IMR-90 (cell line): ENCODE measurements around the gene RGS14. TPM values are rescaled to one million over a fixed set of nuclear protein-coding genes. Genes with fewer than 3 reads are reported as not detected.

ENCODE experiments used
- ATAC-seq: fragments of 200-7000 bp; cut with Tn5 transposase; 2 replicates; pipeline ENCODE4 v1.9.1; 2020; ENCODE audit warnings: low read depth, mild to moderate bottlenecking, moderate library complexity
- BruUV-seq: library from RNA; stranded (reverse); fragments of 400-500 nt; replicated peaks from 2 replicates; lab custom pipeline; 2021; lab: Mats Ljungman, UMichigan
- CTCF ChIA-PET: fragments of 300-600 bp; formaldehyde crosslinking; extraction: SDS; loops from one replicate; lab custom pipeline; 2021; ENCODE audit warnings: antibody characterized with exemption; lab: Yijun Ruan, JAX
- POLR2A ChIA-PET: fragments of 300-600 bp; sonication (Branson Sonifier 250); formaldehyde crosslinking; loops from one replicate; lab custom pipeline; 2022; ENCODE audit warnings: antibody characterized with exemption; ENCODE audit not compliant: unreplicated experiment; lab: Charles Lee
- DNase-seq: peaks from one replicate; pipeline ENCODE4 v3.0.0; 2013
- H2AFZ ChIP-seq: replicated peaks from 2 replicates; pipeline ENCODE3; 2013; ENCODE audit warnings: low read length, mild to moderate bottlenecking; ENCODE audit not compliant: poor library complexity
- H2AK5ac ChIP-seq: 2 replicates; pipeline ENCODE4 v1.6.1; 2013; ENCODE audit warnings: low read depth, low read length, inconsistent platforms
- H2AK9ac ChIP-seq: replicated peaks from 2 replicates; pipeline ENCODE3; 2013; ENCODE audit warnings: mild to moderate bottlenecking, low read depth, low read length, moderate library complexity; ENCODE audit not compliant: poor library complexity
- H2BK120ac ChIP-seq: 2 replicates; pipeline ENCODE4 v1.6.1; 2013; ENCODE audit warnings: low read depth, low read length, inconsistent platforms
- H2BK15ac ChIP-seq: 3 replicates; pipeline ENCODE4 v1.6.1; 2013; ENCODE audit warnings: low read depth, low read length, inconsistent platforms
- H2BK20ac ChIP-seq: 2 replicates; pipeline ENCODE4 v1.6.1; 2013; ENCODE audit warnings: low read depth, mild to moderate bottlenecking, inconsistent platforms, low read length, moderate library complexity
- H2BK5ac ChIP-seq: 2 replicates; pipeline ENCODE4 v1.6.1; 2013; ENCODE audit warnings: mild to moderate bottlenecking, low read depth, low read length, inconsistent platforms; ENCODE audit not compliant: poor library complexity, severe bottlenecking
- H3K14ac ChIP-seq: replicated peaks from 2 replicates; pipeline ENCODE4 v1.6.1; 2013; ENCODE audit warnings: low read depth, low read length, inconsistent platforms
- H3K18ac ChIP-seq: 2 replicates; pipeline ENCODE4 v1.6.1; 2013; ENCODE audit warnings: low read depth, low read length, control low read depth
- H3K23ac ChIP-seq: 2 replicates; pipeline ENCODE4 v1.6.1; 2013; ENCODE audit warnings: low read depth, low read length, inconsistent platforms
- H3K27ac ChIP-seq: 2 replicates; pipeline ENCODE4 v1.5.1; 2013; ENCODE audit warnings: mild to moderate bottlenecking, control low read depth, low read length; ENCODE audit not compliant: insufficient read depth
- H3K27me3 ChIP-seq: 2 replicates; pipeline ENCODE4 v1.6.1; 2013; ENCODE audit warnings: low read length; ENCODE audit not compliant: control insufficient read depth, insufficient read depth
- H3K36me3 ChIP-seq: 2 replicates; pipeline ENCODE4 v1.6.1; 2013; ENCODE audit warnings: low read length, mixed read lengths; ENCODE audit not compliant: control insufficient read depth, insufficient read depth
- H3K4ac ChIP-seq: 2 replicates; pipeline ENCODE4 v1.6.1; 2013; ENCODE audit warnings: low read depth, low read length, inconsistent platforms
- H3K4me1 ChIP-seq: 2 replicates; pipeline ENCODE4 v1.6.1; 2013; ENCODE audit warnings: low read length, mixed read lengths; ENCODE audit not compliant: control insufficient read depth, insufficient read depth
- H3K4me2 ChIP-seq: 2 replicates; pipeline ENCODE4 v1.6.1; 2013; ENCODE audit warnings: low read depth, mild to moderate bottlenecking, control low read depth, low read length, moderate library complexity
- H3K4me3 ChIP-seq: 2 replicates; pipeline ENCODE4 v1.5.1; 2013; ENCODE audit warnings: low read depth, mild to moderate bottlenecking, control low read depth, low read length, moderate library complexity; ENCODE audit not compliant: insufficient read depth
- H3K56ac ChIP-seq: 2 replicates; pipeline ENCODE4 v1.6.1; 2013; ENCODE audit warnings: low read length, inconsistent platforms; ENCODE audit not compliant: insufficient read depth; ENCODE audit errors: extremely low read depth
- H3K79me1 ChIP-seq, 2 experiments: 2 replicates each; pipeline ENCODE4 v1.6.1; 2013; ENCODE audit warnings: low read length in 2 of 2, inconsistent platforms in 1 of 2, low read depth in 1 of 2
- H3K9ac ChIP-seq: 2 replicates; pipeline ENCODE4 v1.6.1; 2013; ENCODE audit warnings: low read depth, low read length, control low read depth
- H3K9me1 ChIP-seq: 2 replicates; pipeline ENCODE4 v1.6.1; 2013; ENCODE audit warnings: low read length, inconsistent platforms; ENCODE audit not compliant: insufficient read depth
- H3K9me3 ChIP-seq: 2 replicates; pipeline ENCODE4 v1.6.1; 2013; ENCODE audit warnings: low read length; ENCODE audit not compliant: control insufficient read depth, insufficient read depth
- H4K20me1 ChIP-seq: 2 replicates; pipeline ENCODE4 v1.6.1; 2013; ENCODE audit warnings: low read length, inconsistent platforms; ENCODE audit not compliant: insufficient read depth
- H4K5ac ChIP-seq: 2 replicates; pipeline ENCODE4 v1.6.1; 2013; ENCODE audit warnings: mild to moderate bottlenecking, low read depth, low read length, control low read depth
- H4K8ac ChIP-seq, 2 experiments: 2 replicates each; pipeline ENCODE4 v1.6.1; 2013; ENCODE audit warnings: low read depth in 2 of 2, low read length in 2 of 2, control low read depth in 1 of 2, inconsistent platforms in 1 of 2
- H4K91ac ChIP-seq: 2 replicates; pipeline ENCODE4 v1.6.1; 2013; ENCODE audit warnings: low read depth, low read length, inconsistent platforms; ENCODE audit not compliant: insufficient read depth
- CHD1 ChIP-seq: IDR thresholded peaks from 2 replicates; pipeline ENCODE4 v1.6.1; 2012; ENCODE audit warnings: low read depth, low read length, improper control_type of control experiment
- MXI1 ChIP-seq: IDR thresholded peaks from 2 replicates; pipeline ENCODE4 v1.6.1; 2012; ENCODE audit warnings: low read depth, mild to moderate bottlenecking, low read length, moderate library complexity, borderline replicate concordance
- NFE2L2 ChIP-seq: fragments of 150-350 bp; IDR thresholded peaks from 2 replicates; pipeline ENCODE4 v1.6.1; 2016; ENCODE audit warnings: low read depth, mild to moderate bottlenecking, low read length
- RCOR1 ChIP-seq: IDR thresholded peaks from 2 replicates; pipeline ENCODE4 v1.6.1; 2012; ENCODE audit warnings: mild to moderate bottlenecking, low read length, improper control_type of control experiment; ENCODE audit not compliant: insufficient replicate concordance
- SMC3 ChIP-seq: fragments of 150-350 bp; IDR thresholded peaks from 2 replicates; pipeline ENCODE4 v1.6.1; 2016; ENCODE audit warnings: low read depth, mild to moderate bottlenecking, antibody characterized with exemption, low read length, moderate library complexity
- USF2 ChIP-seq: fragments of 150-350 bp; IDR thresholded peaks from 2 replicates; pipeline ENCODE4 v1.6.1; 2017; ENCODE audit warnings: mild to moderate bottlenecking, antibody characterized with exemption, low read length, low read depth
- WGBS, 2 experiments: methylation state at CpG; one replicate each; pipeline versions ENCODE4 v1.1.5 to v1.1.7; 2013; ENCODE audit warnings: missing lambda C conversion rate in 2 of 2; ENCODE audit not compliant: insufficient read length in 1 of 2; ENCODE audit errors: extremely low coverage in 2 of 2; 5-methylcytosine and 5-hydroxymethylcytosine counted together
- dilution Hi-C: fragments of 300-500 bp; cut with HindIII; formaldehyde crosslinking; loops from one replicate; pipeline ENCODE4 v1.14.3; 2018; ENCODE audit warnings: low sequenced_read_pairs; ENCODE audit not compliant: unreplicated experiment
- in situ Hi-C: fragments of 300-500 bp; cut with MboI; formaldehyde crosslinking; loops from 3 replicates; pipeline ENCODE4 v1.14.3; 2019; ENCODE audit warnings: low sequenced_read_pairs, inconsistent platforms, mixed read lengths
- intact Hi-C: fragments of 100-400 bp; cut with micrococcal nuclease; formaldehyde crosslinking; loops from 2 replicates; pipeline ENCODE4 v1.10.0; 2022
- polyA plus RNA-seq, 3 experiments: library from polyadenylated mRNA; depleted of rRNA; stranded (reverse); fragments of >200 nt; gene quantifications; 2 replicates each; pipeline ENCODE4 v1.2.3, GENCODE V29; 2012; ENCODE audit warnings: low replicate concordance in 1 of 3
- total RNA-seq: library from RNA; depleted of rRNA; stranded (reverse); fragments of >200 nt; gene quantifications from 2 replicates; pipeline ENCODE4 v1.2.3, GENCODE V29; 2012

RGS14 gene
- total and polyA plus RNA-seq, 2 of the 4 experiments (the other 2 are of a cell fraction), result 1.1 to 6.5 TPM

GRCh38 chr5:177333420-177334154, 24.1 kb upstream of the RGS14 start:
- Histone ChIP-seq H3K9me1 (no peaks in the 10 kb centered on the region), H3K14ac (no peak overlapping the region), H3K4me2 (no peak overlapping the region), H3K27me3 (no peaks in the 10 kb centered on the region), H4K8ac (no peak overlapping the region), H4K91ac (no peak overlapping the region), H2AK5ac (no peak overlapping the region), H3K18ac (no peak overlapping the region), H3K4me1 (no peaks in the 10 kb centered on the region), H2AFZ (no peak overlapping the region), H3K4me3 (no peak overlapping the region), H2BK15ac (no peak overlapping the region), H3K79me1 (peaks cover 2 to 14% of the 10 kb centered on the region in 2 experiments; a peak in 2 of 4 replicates), H2AK9ac (no peak overlapping the region), H4K5ac (no peak overlapping the region), H2BK20ac (no peak overlapping the region), H3K9me3 (no peaks in the 10 kb centered on the region), H3K23ac (no peak overlapping the region), H4K20me1 (peaks cover 7% of the 10 kb centered on the region; the same call in 1 of the 2 replicates), H2BK5ac (no peak overlapping the region), H3K4ac (no peak overlapping the region), H3K27ac (no peak overlapping the region), H3K9ac (no peak overlapping the region), H3K56ac (no peak overlapping the region), H2BK120ac (no peak overlapping the region), H3K36me3 (peaks cover 84% of the 10 kb centered on the region)
- ATAC-seq (no peak), DNase-seq (no peak)
- BruUV-seq, result no TSS peak
- TF ChIP-seq CHD1 (no peak), NFE2L2 (no peak), RCOR1 (no peak), MXI1 (no peak), SMC3 (no peak), USF2 (no peak)
- CTCF ChIA-PET, result no interaction called here
- intact Hi-C loops, result no loop called here
- WGBS, 2 experiments, result 100% methylated on average over 1 of the region's 16 CpGs; no CpG with 5 or more reads in 1 of the 2 experiments
- POLR2A ChIA-PET, result no interaction called here
- in situ Hi-C loops, result no loop called here
- dilution Hi-C loops, result no loop called here
